ENCODE measurements around the gene PTCD3.

Gene PTCD3

GRCh38 chr2:86147793-86148192, 41.8 kb downstream of the PTCD3 start (continued):
- no peak for TF ChIP-seq REST (tag by site-specific recombination; IDR thresholded peaks at IDR 0.05)
- no peak for TF ChIP-seq ZNF837 (tag by site-specific recombination; IDR thresholded peaks at IDR 0.05)
- no peak for TF ChIP-seq ZNF530 (tag by site-specific recombination; IDR thresholded peaks at IDR 0.05; ENCODE audit: low read depth)
- no peak for TF ChIP-seq ZFP69B (tag by site-specific recombination; IDR thresholded peaks at IDR 0.05)
- no peak for TF ChIP-seq HOXA7 (CRISPR knock-in tag; IDR thresholded peaks at IDR 0.05; ENCODE audit: borderline replicate concordance)
- no peak for TF ChIP-seq ZNF621 (tag by site-specific recombination; IDR thresholded peaks at IDR 0.05)

GRCh38 chr2:86150502-86150901, 44.5 kb downstream of the PTCD3 start:
- ChIA-PET POLR2A (interaction anchor here (0.7 to 1.6 kb wide), 2 partner anchors 45 to 612 kb away, joined by 4 to 5 read pairs; partner anchors contain the start of genes MAT2A, POLR1A and PTCD3), CTCF (interaction anchor here (0.7 kb wide), 1 partner anchor 323 kb away, joined by 3 read pairs; no protein-coding TSS in a partner anchor)
- Histone ChIP-seq H3K4me1 (ENCODE audit: control insufficient read depth, insufficient read depth, low read length) (no peaks in the 10 kb centered on the region), H3K4me3 (ENCODE audit: low read depth, low read length) (no peak overlapping the region), H3K9me3 (ENCODE audit: control insufficient read depth, insufficient read depth, low read depth, low read length) (no peaks in the 10 kb centered on the region), H3K36me3 (ENCODE audit: control insufficient read depth in 2 of 2, insufficient read depth in 1 of 2, low read length in 2 of 2) (peaks cover 62 to 75% of the 10 kb centered on the region in 2 experiments), H3K27ac (ENCODE audit: extremely low read depth, low read depth, low read length) (no peak overlapping the region)
- TF ChIP-seq REST (tag by site-specific recombination; IDR thresholded peaks at IDR 0.05): peak; percentile 50; the same call in 1 of the 2 replicates
- TF ChIP-seq ZNF311 (tag by site-specific recombination; IDR thresholded peaks at IDR 0.05; ENCODE audit: borderline replicate concordance): no peak

- POLR2A ChIA-PET: no interaction called here
- no peaks in the 10 kb centered on the region for H3K4me1 ChIP-seq (ENCODE audit: control insufficient read depth, insufficient read depth, low read length)
- no peak for TF ChIP-seq ZNF366 (tag by site-specific recombination; conservative IDR thresholded peaks at IDR 0.05)
- TF ChIP-seq ZNF837 (tag by site-specific recombination; IDR thresholded peaks at IDR 0.05): no peak
- no peak for TF ChIP-seq ZNF114 (tag by site-specific recombination; IDR thresholded peaks at IDR 0.05)
- no peak for TF ChIP-seq ZNF280D (tag by site-specific recombination; IDR thresholded peaks at IDR 0.05)
- no peak for TF ChIP-seq ZBTB6 (tag by site-specific recombination; IDR thresholded peaks at IDR 0.05)
- TF ChIP-seq ZNF521 (tag by site-specific recombination; IDR thresholded peaks at IDR 0.05): no peak
- TF ChIP-seq ZNF843 (tag by site-specific recombination; IDR thresholded peaks at IDR 0.05): no peak
- no peak for TF ChIP-seq ZNF324 (tag by site-specific recombination; IDR thresholded peaks at IDR 0.05)
- no peak for TF ChIP-seq ZNF292 (tag by site-specific recombination; IDR thresholded peaks at IDR 0.05; ENCODE audit: borderline replicate concordance, low read depth)
- no peak for TF ChIP-seq KLF1 (tag by site-specific recombination; IDR thresholded peaks at IDR 0.05)
- TF ChIP-seq ZNF76 (tag by site-specific recombination; IDR thresholded peaks at IDR 0.05; ENCODE audit: borderline replicate concordance, low read depth): no peak
- no peak for TF ChIP-seq ZSCAN18 (tag by site-specific recombination; IDR thresholded peaks at IDR 0.05)
- H3K27ac ChIP-seq (ENCODE audit: extremely low read depth, low read depth, low read length): no peak overlapping the region
- H3K4me3 ChIP-seq (ENCODE audit: low read depth, low read length): no peak overlapping the region
- no peaks in the 10 kb centered on the region for H3K9me3 ChIP-seq (ENCODE audit: control insufficient read depth, insufficient read depth, low read depth, low read length)
- peaks cover 66 to 77% of the 10 kb centered on the region in 2 experiments for H3K36me3 ChIP-seq (ENCODE audit: control insufficient read depth in 2 of 2, insufficient read depth in 1 of 2, low read length in 2 of 2)
- CTCF ChIA-PET: interaction anchor here (0.8 to 0.9 kb wide), 2 partner anchors 8 to 332 kb away, joined by 3 read pairs; no protein-coding TSS in a partner anchor
Measured at GRCh38 chr2:86157009-86157556, 51.0 kb downstream of the PTCD3 start.

All from HEK293 (cell line).